Measurements from ENCODE around the gene TRPM8.
"Not testable (repeated sequence)": the region's sequence is repeated elsewhere in the genome, so short reads cannot be mapped to it uniquely, and the experiment has no call there.

Gene TRPM8

GRCh38 chr2:233945146-233945545 lies 28.0 kb downstream of the TRPM8 start:
- no peaks in the 10 kb centered on the region for H3K27me3 ChIP-seq
- H3K9me3 ChIP-seq (replicated peaks in 1 of 11), result peaks cover 9 to 22% (median 15%) of the 10 kb centered on the region in 11 experiments; a peak in 19 of 22 replicates
- no peaks in the 10 kb centered on the region for H4K20me1 ChIP-seq
- H3K36me3 ChIP-seq, result no peaks in the 10 kb centered on the region
- no peak overlapping the region for H3K4me3 ChIP-seq
- no peak overlapping the region for H3K27ac ChIP-seq
- H3K9ac ChIP-seq, result no peak overlapping the region
- no peaks in the 10 kb centered on the region for H3K4me1 ChIP-seq
- no peak for TF ChIP-seq Cebpa-rat (IDR thresholded peaks at IDR 0.05)
- no peak overlapping the region for H3K4me2 ChIP-seq

- Histone ChIP-seq H3K4me3 (no peak overlapping the region), H4K20me1 (no peaks in the 10 kb centered on the region), H3K36me3 (no peaks in the 10 kb centered on the region), H3K4me2 (no peak overlapping the region), H3K4me1 (no peaks in the 10 kb centered on the region), H3K9ac (no peak overlapping the region), H3K27ac (no peak overlapping the region), H3K9me3 (replicated peaks in 1 of 11) (peaks cover 0 to 6% (median 0%) of the 10 kb centered on the region in 11 experiments; a peak in 4 of 22 replicates), H3K27me3 (no peaks in the 10 kb centered on the region)
- no peak for TF ChIP-seq Cebpa-rat (IDR thresholded peaks at IDR 0.05)
Observed at GRCh38 chr2:233950078-233950825, 33.1 kb downstream of the TRPM8 start.

- H3K27me3 ChIP-seq, result no peaks in the 10 kb centered on the region
- no peak for TF ChIP-seq Cebpa-rat (IDR thresholded peaks at IDR 0.05)
- no peaks in the 10 kb centered on the region for H3K9me3 ChIP-seq (replicated peaks in 1 of 11)
- H3K27ac ChIP-seq, result no peak overlapping the region
- no peak overlapping the region for H3K9ac ChIP-seq
- no peak overlapping the region for H3K4me3 ChIP-seq
- H4K20me1 ChIP-seq, result no peaks in the 10 kb centered on the region; a peak in 1 of 22 replicates
- no peak overlapping the region for H3K4me2 ChIP-seq
- no peaks in the 10 kb centered on the region for H3K4me1 ChIP-seq
- H3K36me3 ChIP-seq, result no peaks in the 10 kb centered on the region
Observed at GRCh38 chr2:233952335-233952734, 35.2 kb downstream of the TRPM8 start.

GRCh38 chr2:233953087-233953801 lies 36.1 kb downstream of the TRPM8 start:
- Histone ChIP-seq H3K36me3 (no peaks in the 10 kb centered on the region), H3K9ac (no peak overlapping the region), H3K4me2 (no peak overlapping the region), H3K27ac (no peak overlapping the region), H3K9me3 (replicated peaks in 1 of 11) (no peaks in the 10 kb centered on the region), H3K4me3 (no peak overlapping the region), H3K4me1 (no peaks in the 10 kb centered on the region), H4K20me1 (no peaks in the 10 kb centered on the region; a peak in 1 of 22 replicates), H3K27me3 (no peaks in the 10 kb centered on the region)
- no peak for TF ChIP-seq Cebpa-rat (IDR thresholded peaks at IDR 0.05)

- no peak overlapping the region for H3K27ac ChIP-seq
Observed at GRCh38 chr2:233960203-233960602, 43.0 kb downstream of the TRPM8 start.

GRCh38 chr2:233961905-233962304 lies 44.7 kb downstream of the TRPM8 start:
- Histone ChIP-seq H3K27ac (no peak overlapping the region), H3K4me3 (no peak overlapping the region), H4K20me1 (no peaks in the 10 kb centered on the region), H3K4me1 (peaks cover 2 to 13% (median 5%) of the 10 kb centered on the region in 10 experiments; a peak in 11 of 20 replicates), H3K9ac (no peak overlapping the region), H3K36me3 (no peaks in the 10 kb centered on the region), H3K4me2 (no peak overlapping the region), H3K27me3 (no peaks in the 10 kb centered on the region), H3K9me3 (replicated peaks in 1 of 11) (no peaks in the 10 kb centered on the region; a peak in 1 of 22 replicates)
- TF ChIP-seq Cebpa-rat (IDR thresholded peaks at IDR 0.05), result no peak

More at GRCh38 chr2:233960203-233960602, 43.0 kb downstream of the TRPM8 start:
- no peak overlapping the region for H3K9ac ChIP-seq
- TF ChIP-seq Cebpa-rat (IDR thresholded peaks at IDR 0.05), result no peak
- H3K4me1 ChIP-seq, result peaks cover 0 to 5% (median 0%) of the 10 kb centered on the region in 10 experiments; a peak in 1 of 20 replicates
- H4K20me1 ChIP-seq, result no peaks in the 10 kb centered on the region; a peak in 1 of 22 replicates
- no peak overlapping the region for H3K4me3 ChIP-seq
- no peak overlapping the region for H3K4me2 ChIP-seq
- no peaks in the 10 kb centered on the region for H3K36me3 ChIP-seq
- H3K27me3 ChIP-seq, result no peaks in the 10 kb centered on the region
- H3K9me3 ChIP-seq (replicated peaks in 1 of 11), result no peaks in the 10 kb centered on the region; a peak in 1 of 22 replicates

- H3K27ac ChIP-seq, result no peak overlapping the region
- no peaks in the 10 kb centered on the region; a peak in 1 of 22 replicates for H3K9me3 ChIP-seq (replicated peaks in 1 of 11)
- no peak for TF ChIP-seq Cebpa-rat (IDR thresholded peaks at IDR 0.05)
- H3K4me1 ChIP-seq, result peaks cover 4 to 31% (median 21%) of the 10 kb centered on the region in 10 experiments; a peak in 15 of 20 replicates
- no peak overlapping the region for H3K4me2 ChIP-seq
- H3K36me3 ChIP-seq, result no peaks in the 10 kb centered on the region
- H3K27me3 ChIP-seq, result no peaks in the 10 kb centered on the region
- H4K20me1 ChIP-seq, result no peaks in the 10 kb centered on the region
- H3K4me3 ChIP-seq, result no peak overlapping the region
- no peak overlapping the region for H3K9ac ChIP-seq
Observed at GRCh38 chr2:233964581-233964980, 47.4 kb downstream of the TRPM8 start.

GRCh38 chr2:233965032-233965603 lies 47.9 kb downstream of the TRPM8 start:
- no peak for TF ChIP-seq Cebpa-rat (IDR thresholded peaks at IDR 0.05)
- no peak overlapping the region for H3K4me3 ChIP-seq
- H3K36me3 ChIP-seq, result no peaks in the 10 kb centered on the region
- H3K27me3 ChIP-seq, result no peaks in the 10 kb centered on the region
- H3K9ac ChIP-seq, result no peak overlapping the region
- no peak overlapping the region for H3K27ac ChIP-seq
- peaks cover 4 to 31% (median 21%) of the 10 kb centered on the region in 10 experiments; a peak in 15 of 20 replicates for H3K4me1 ChIP-seq
- no peaks in the 10 kb centered on the region for H4K20me1 ChIP-seq
- no peaks in the 10 kb centered on the region for H3K9me3 ChIP-seq (replicated peaks in 1 of 11)
- H3K4me2 ChIP-seq, result no peak overlapping the region

- not testable (repeated sequence) for H3K4me2 ChIP-seq; H3K27me3 ChIP-seq; H4K20me1 ChIP-seq; H3K9ac ChIP-seq; H3K4me3 ChIP-seq; H3K36me3 ChIP-seq; H3K9me3 ChIP-seq (replicated peaks in 1 of 11)
- peak overlapping the region in 1 of 11 experiments; percentile 53; a peak in 1 of 22 replicates for H3K27ac ChIP-seq
- peaks cover 4 to 31% (median 21%) of the 10 kb centered on the region in 10 experiments; a peak in 15 of 20 replicates for H3K4me1 ChIP-seq
Observed at GRCh38 chr2:233965646-233966045, 48.5 kb downstream of the TRPM8 start.
